GM13977 (cell line): Measurements from ENCODE around the gene ZSWIM8.
"Not testable (repeated sequence)": the region's sequence is repeated elsewhere in the genome, so short reads cannot be mapped to it uniquely, and the experiment has no call there.

Experiments
- DNase-seq: peaks from one replicate; pipeline ENCODE4 v3.0.0; 2012; ENCODE audit warnings: low spot score
- CTCF ChIP-seq: IDR thresholded peaks from 2 replicates; pipeline ENCODE4 v1.5.1; 2012; ENCODE audit warnings: mild to moderate bottlenecking, control low read depth; ENCODE audit not compliant: insufficient read depth; ENCODE audit errors: extremely low read depth, missing control alignments
- in situ Hi-C: fragments of 300-500 bp; cut with MboI; formaldehyde crosslinking; loops from one replicate; pipeline ENCODE4 v1.12.0; 2022; ENCODE audit warnings: low sequenced_read_pairs, low pct_unique_long_range_greater_than_20kb, mixed read lengths, inconsistent platforms; ENCODE audit not compliant: unreplicated experiment

Gene ZSWIM8

GRCh38 chr10:73788864-73789658 is 3.7 kb downstream of the ZSWIM8 start:
- no peak for DNase-seq
- in situ Hi-C loops: no loop called here
- TF ChIP-seq CTCF: no peak

GRCh38 chr10:73789659-73790055 is 4.3 kb downstream of the ZSWIM8 start:
- in situ Hi-C loops: no loop called here
- no peak for TF ChIP-seq CTCF
- DNase-seq: no peak

- no peak for DNase-seq
- in situ Hi-C loops: no loop called here
- no peak for TF ChIP-seq CTCF
These were observed 5.7 kb downstream of the ZSWIM8 start for GRCh38 chr10:73790886-73791625.

- no peak for DNase-seq
- TF ChIP-seq CTCF: no peak
- in situ Hi-C loops: no loop called here
These were observed 6.5 kb downstream of the ZSWIM8 start for GRCh38 chr10:73791871-73792400.

GRCh38 chr10:73793456-73793855 is 8.1 kb downstream of the ZSWIM8 start:
- no peak for TF ChIP-seq CTCF
- DNase-seq: no peak
- in situ Hi-C loops: no loop called here

GRCh38 chr10:73795491-73795890 is 10.1 kb downstream of the ZSWIM8 start:
- in situ Hi-C loops: not testable (repeated sequence)

GRCh38 chr10:73796035-73796434 is 10.6 kb downstream of the ZSWIM8 start:
- in situ Hi-C loops: not testable (repeated sequence)

More at GRCh38 chr10:73795491-73795890, 10.1 kb downstream of the ZSWIM8 start:
- DNase-seq: not testable (repeated sequence)

More at GRCh38 chr10:73796035-73796434, 10.6 kb downstream of the ZSWIM8 start:
- DNase-seq: not testable (repeated sequence)
